Fibroblast of villous mesenchyme (primary cell): ENCODE measurements around the gene HBZ. TPM values are rescaled to one million over a fixed set of nuclear protein-coding genes. Genes with fewer than 3 reads are reported as not detected.
A peak's percentile ranks its signal among the peaks of the same experiment; 100 is the strongest.
"Not testable (repeated sequence)": the region's sequence is repeated elsewhere in the genome, so short reads cannot be mapped to it uniquely, and the experiment has no call there.

ENCODE experiments used
- DNase-seq: peaks from one replicate; pipeline ENCODE4 v3.0.0-alpha.2; 2010; ENCODE audit warnings: low read depth
- H3K4me3 ChIP-seq: 2 replicates; pipeline ENCODE4 v1.5.1; 2011; ENCODE audit warnings: low read depth, mild to moderate bottlenecking, low read length
- total RNA-seq: library from RNA; depleted of rRNA; stranded (reverse); fragments of >200 nt; gene quantifications from 2 replicates; pipeline ENCODE4 v1.2.3, GENCODE V29; 2012
- TF ChIP-seq, protein P1 (sequence below): IDR thresholded peaks from 2 replicates; pipeline ENCODE4 v1.5.1; 2012; ENCODE audit warnings: low read depth, mild to moderate bottlenecking, low read length; ENCODE audit not compliant: insufficient read depth

Gene HBZ
- total RNA-seq, 1 donor: not detected

GRCh38 chr16:175011-175949, 22.8 kb downstream of the HBZ start:
- H3K4me3 ChIP-seq: no peak overlapping the region
- no peak for DNase-seq
- TF ChIP-seq, protein P1, sequence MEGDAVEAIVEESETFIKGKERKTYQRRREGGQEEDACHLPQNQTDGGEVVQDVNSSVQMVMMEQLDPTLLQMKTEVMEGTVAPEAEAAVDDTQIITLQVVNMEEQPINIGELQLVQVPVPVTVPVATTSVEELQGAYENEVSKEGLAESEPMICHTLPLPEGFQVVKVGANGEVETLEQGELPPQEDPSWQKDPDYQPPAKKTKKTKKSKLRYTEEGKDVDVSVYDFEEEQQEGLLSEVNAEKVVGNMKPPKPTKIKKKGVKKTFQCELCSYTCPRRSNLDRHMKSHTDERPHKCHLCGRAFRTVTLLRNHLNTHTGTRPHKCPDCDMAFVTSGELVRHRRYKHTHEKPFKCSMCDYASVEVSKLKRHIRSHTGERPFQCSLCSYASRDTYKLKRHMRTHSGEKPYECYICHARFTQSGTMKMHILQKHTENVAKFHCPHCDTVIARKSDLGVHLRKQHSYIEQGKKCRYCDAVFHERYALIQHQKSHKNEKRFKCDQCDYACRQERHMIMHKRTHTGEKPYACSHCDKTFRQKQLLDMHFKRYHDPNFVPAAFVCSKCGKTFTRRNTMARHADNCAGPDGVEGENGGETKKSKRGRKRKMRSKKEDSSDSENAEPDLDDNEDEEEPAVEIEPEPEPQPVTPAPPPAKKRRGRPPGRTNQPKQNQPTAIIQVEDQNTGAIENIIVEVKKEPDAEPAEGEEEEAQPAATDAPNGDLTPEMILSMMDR: no peak

DNA sequence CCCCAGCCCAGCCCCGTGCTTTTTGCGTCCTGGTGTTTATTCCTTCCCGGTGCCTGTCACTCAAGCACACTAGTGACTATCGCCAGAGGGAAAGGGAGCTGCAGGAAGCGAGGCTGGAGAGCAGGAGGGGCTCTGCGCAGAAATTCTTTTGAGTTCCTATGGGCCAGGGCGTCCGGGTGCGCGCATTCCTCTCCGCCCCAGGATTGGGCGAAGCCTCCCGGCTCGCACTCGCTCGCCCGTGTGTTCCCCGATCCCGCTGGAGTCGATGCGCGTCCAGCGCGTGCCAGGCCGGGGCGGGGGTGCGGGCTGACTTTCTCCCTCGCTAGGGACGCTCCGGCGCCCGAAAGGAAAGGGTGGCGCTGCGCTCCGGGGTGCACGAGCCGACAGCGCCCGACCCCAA, 23.6 kb downstream of the HBZ start:
- H3K4me3 ChIP-seq, DNase-seq: not testable (repeated sequence)

- DNase-seq, H3K4me3 ChIP-seq: not testable (repeated sequence)
Measured at GRCh38 chr16:176477-177382, 24.3 kb downstream of the HBZ start, which contains the start of gene HBA1. TSS of gene HBA1 (plus strand) at chr16:176680. CDS start at chr16:176717, 37 bp downstream.

DNA sequence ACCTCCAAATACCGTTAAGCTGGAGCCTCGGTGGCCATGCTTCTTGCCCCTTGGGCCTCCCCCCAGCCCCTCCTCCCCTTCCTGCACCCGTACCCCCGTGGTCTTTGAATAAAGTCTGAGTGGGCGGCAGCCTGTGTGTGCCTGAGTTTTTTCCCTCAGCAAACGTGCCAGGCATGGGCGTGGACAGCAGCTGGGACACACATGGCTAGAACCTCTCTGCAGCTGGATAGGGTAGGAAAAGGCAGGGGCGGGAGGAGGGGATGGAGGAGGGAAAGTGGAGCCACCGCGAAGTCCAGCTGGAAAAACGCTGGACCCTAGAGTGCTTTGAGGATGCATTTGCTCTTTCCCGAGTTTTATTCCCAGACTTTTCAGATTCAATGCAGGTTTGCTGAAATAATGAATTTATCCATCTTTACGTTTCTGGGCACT, 25.0 kb downstream of the HBZ start:
- no peak overlapping the region for H3K4me3 ChIP-seq
- TF ChIP-seq, protein P1: no peak
- DNase-seq: peak; percentile 36

GRCh38 chr16:177981-178667, 25.7 kb downstream of the HBZ start:
- TF ChIP-seq, protein P1: no peak
- DNase-seq: no peak
- no peak overlapping the region for H3K4me3 ChIP-seq

DNA sequence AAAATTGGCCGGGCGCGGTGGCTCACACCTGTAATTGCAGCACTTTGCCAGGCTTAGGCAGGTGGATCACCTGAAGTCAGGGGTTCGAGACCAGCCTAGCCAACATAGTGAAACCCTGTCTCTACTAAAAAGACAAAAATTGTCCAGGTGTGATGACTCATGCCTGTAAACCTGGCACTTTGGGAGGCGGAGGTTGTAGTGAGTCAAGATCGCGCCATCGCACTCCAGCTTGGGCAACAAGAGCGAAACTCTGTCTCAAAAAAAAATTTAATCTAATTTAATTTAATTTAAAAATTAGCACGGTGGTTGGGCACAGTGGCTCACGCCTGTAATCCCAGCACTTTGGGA, 26.2 kb downstream of the HBZ start:
- DNase-seq: no peak
- TF ChIP-seq, protein P1: no peak
- H3K4me3 ChIP-seq: no peak overlapping the region

DNA sequence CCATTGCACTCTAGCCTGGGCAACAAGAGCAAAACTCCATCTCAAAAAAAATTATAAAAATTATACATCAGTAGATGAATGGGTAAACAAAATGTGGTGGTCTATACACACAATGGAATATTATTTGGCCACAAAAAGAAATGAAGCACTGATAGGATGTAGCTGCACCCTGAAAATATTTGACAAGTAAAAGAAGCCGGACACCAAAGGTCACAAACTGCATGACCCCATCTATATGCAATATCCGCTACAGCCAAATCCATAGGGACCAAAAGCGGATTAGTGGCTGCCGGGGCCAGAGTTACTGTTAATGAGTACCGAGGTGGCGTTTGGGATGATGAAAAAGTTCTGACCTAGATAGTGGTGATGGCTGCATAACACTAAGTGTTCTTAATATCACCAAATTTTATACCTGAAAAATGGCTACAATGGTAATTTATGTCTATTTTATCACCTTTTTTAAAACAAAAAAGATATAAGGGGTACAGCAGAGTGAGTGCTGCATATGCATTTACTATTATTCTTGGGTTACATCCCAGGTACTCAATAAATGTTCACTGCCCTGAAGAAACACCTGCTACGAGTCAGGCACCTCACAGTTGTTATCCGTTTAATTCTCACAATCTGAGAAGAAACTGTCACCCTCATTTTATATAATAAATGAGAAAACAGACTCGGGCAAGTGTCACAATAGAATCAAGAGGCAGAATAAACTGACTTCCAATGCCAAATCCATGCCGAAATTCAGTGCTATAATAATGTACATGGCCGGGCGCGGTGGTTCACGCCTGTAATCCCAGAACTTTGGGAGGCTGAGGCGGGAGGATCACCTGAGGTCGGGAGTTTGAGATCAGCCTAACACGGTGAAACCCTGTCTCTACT, 27.0 kb downstream of the HBZ start:
- TF ChIP-seq, protein P1: no peak
- DNase-seq: no peak
- no peak overlapping the region for H3K4me3 ChIP-seq
